ENCODE data around the gene PVALEF.

GRCh38 chr17:81128774-81129173 lies 36.5 kb upstream of the PVALEF start:
- TF ChIP-seq EZH2 (IDR thresholded peaks at IDR 0.05; ENCODE audit: low read length, missing control alignments), result no peak
- TF ChIP-seq, protein P1, sequence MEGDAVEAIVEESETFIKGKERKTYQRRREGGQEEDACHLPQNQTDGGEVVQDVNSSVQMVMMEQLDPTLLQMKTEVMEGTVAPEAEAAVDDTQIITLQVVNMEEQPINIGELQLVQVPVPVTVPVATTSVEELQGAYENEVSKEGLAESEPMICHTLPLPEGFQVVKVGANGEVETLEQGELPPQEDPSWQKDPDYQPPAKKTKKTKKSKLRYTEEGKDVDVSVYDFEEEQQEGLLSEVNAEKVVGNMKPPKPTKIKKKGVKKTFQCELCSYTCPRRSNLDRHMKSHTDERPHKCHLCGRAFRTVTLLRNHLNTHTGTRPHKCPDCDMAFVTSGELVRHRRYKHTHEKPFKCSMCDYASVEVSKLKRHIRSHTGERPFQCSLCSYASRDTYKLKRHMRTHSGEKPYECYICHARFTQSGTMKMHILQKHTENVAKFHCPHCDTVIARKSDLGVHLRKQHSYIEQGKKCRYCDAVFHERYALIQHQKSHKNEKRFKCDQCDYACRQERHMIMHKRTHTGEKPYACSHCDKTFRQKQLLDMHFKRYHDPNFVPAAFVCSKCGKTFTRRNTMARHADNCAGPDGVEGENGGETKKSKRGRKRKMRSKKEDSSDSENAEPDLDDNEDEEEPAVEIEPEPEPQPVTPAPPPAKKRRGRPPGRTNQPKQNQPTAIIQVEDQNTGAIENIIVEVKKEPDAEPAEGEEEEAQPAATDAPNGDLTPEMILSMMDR (conservative IDR thresholded peaks at IDR 0.05 in 1 of 2, IDR thresholded peaks at IDR 0.05 in 1 of 2; ENCODE audit: low read depth in 1 of 2, low read length in 2 of 2), result no peak
